ENCODE measurements around the gene VAC14. TPM values are rescaled to one million over a fixed set of nuclear protein-coding genes. Genes with fewer than 3 reads are reported as not detected.
A peak's percentile ranks its signal among the peaks of the same experiment; 100 is the strongest.

The VAC14 gene
- total RNA-seq, 2 donors from 2014 or later: 34.9 to 37.0 TPM

DNA sequence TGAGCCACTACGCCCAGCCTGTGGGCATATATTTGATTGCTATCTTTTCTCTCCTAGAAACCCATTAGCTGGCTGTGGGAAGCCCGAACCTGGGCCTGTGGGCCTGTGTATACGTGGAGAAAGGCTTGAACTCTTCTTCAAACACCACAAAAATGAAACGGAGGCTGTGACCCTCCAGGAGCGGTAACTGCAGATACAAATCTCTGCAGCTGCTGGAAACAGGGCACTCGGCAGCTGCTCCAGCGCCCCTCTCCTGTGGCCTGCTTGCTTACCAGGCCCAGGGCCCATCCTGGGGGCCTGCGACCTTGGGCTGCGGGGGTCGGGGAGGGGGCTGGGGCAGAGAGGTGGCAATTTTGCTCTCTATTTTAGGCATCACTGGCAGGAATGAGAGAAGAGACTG is 87.1 kb downstream of the VAC14 start:
- Histone ChIP-seq H3K4me1 (ENCODE audit: control insufficient read depth in 1 of 2, low read depth in 2 of 2) (peaks cover 13 to 35% of the 10 kb centered on the region in 2 donors), H3K27ac (peak overlapping the region in 1 of 2 donors; percentile 86)
- ATAC-seq (ENCODE audit: insufficient number of reproducible peaks, low FRiP score, low read depth): no peak

DNA sequence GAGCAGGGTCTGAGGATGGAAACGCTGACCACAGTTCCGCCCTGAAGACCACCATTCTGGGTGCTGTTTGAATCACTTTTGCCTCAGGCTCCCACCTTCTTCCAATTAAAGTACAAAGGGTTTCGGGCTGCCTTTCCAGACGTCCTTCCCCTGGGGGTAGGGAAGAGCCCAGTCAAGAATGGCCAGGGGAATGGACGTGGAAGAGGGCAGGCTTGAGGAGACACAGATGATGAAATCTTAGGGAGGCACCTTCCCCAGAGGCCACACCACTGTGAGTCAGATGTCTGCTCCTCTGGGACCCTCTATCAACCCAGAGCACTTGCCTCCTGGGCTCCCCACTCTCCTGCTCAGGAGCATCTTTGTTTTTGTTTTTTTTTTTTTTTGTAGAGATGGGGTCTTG is 87.6 kb downstream of the VAC14 start:
- TF ChIP-seq, protein P1, sequence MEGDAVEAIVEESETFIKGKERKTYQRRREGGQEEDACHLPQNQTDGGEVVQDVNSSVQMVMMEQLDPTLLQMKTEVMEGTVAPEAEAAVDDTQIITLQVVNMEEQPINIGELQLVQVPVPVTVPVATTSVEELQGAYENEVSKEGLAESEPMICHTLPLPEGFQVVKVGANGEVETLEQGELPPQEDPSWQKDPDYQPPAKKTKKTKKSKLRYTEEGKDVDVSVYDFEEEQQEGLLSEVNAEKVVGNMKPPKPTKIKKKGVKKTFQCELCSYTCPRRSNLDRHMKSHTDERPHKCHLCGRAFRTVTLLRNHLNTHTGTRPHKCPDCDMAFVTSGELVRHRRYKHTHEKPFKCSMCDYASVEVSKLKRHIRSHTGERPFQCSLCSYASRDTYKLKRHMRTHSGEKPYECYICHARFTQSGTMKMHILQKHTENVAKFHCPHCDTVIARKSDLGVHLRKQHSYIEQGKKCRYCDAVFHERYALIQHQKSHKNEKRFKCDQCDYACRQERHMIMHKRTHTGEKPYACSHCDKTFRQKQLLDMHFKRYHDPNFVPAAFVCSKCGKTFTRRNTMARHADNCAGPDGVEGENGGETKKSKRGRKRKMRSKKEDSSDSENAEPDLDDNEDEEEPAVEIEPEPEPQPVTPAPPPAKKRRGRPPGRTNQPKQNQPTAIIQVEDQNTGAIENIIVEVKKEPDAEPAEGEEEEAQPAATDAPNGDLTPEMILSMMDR (IDR thresholded peaks at IDR 0.05): no peak
- H3K9me3 ChIP-seq: no peaks in the 10 kb centered on the region
- peaks cover 13 to 35% of the 10 kb centered on the region in 2 donors for H3K4me1 ChIP-seq (ENCODE audit: control insufficient read depth in 1 of 2, low read depth in 2 of 2)
- H3K36me3 ChIP-seq: no peaks in the 10 kb centered on the region
- no peaks in the 10 kb centered on the region for H3K27me3 ChIP-seq (replicated peaks; ENCODE audit: insufficient read depth)
- DNase-seq (ENCODE audit: low spot score) (no peak), ATAC-seq (ENCODE audit: insufficient number of reproducible peaks, low FRiP score, low read depth) (no peak)
- no peak overlapping the region for H3K27ac ChIP-seq
- no peak overlapping the region for H3K4me3 ChIP-seq

More for the DNA sequence above, 87.1 kb downstream of the VAC14 start:
- Histone ChIP-seq H3K4me3 (no peak overlapping the region), H3K9me3 (no peaks in the 10 kb centered on the region), H3K36me3 (no peaks in the 10 kb centered on the region), H3K27me3 (replicated peaks; ENCODE audit: insufficient read depth) (no peaks in the 10 kb centered on the region)
- DNase-seq (ENCODE audit: low spot score): no peak
- TF ChIP-seq, protein P1 (IDR thresholded peaks at IDR 0.05): no peak

- TF ChIP-seq, protein P1 (IDR thresholded peaks at IDR 0.05): no peak
- H3K27ac ChIP-seq: no peak overlapping the region
- H3K36me3 ChIP-seq: no peaks in the 10 kb centered on the region
- H3K4me1 ChIP-seq (ENCODE audit: control insufficient read depth in 1 of 2, low read depth in 2 of 2): peaks cover 13 to 38% of the 10 kb centered on the region in 2 donors
- no peaks in the 10 kb centered on the region for H3K9me3 ChIP-seq
- no peak for DNase-seq (ENCODE audit: low spot score)
- H3K4me3 ChIP-seq: no peak overlapping the region
- ATAC-seq (ENCODE audit: insufficient number of reproducible peaks, low FRiP score, low read depth): no peak
- no peaks in the 10 kb centered on the region for H3K27me3 ChIP-seq (replicated peaks; ENCODE audit: insufficient read depth)
These were observed 88.0 kb downstream of the VAC14 start for GRCh38 chr16:70712942-70713341.

- Histone ChIP-seq H3K9me3 (no peaks in the 10 kb centered on the region), H3K4me1 (ENCODE audit: control insufficient read depth in 1 of 2, low read depth in 2 of 2) (peaks cover 15 to 44% of the 10 kb centered on the region in 2 donors)
These were observed 88.6 kb downstream of the VAC14 start for GRCh38 chr16:70712359-70712758.

GRCh38 chr16:70711211-70712031 is 89.5 kb downstream of the VAC14 start:
- Histone ChIP-seq H3K9me3 (no peaks in the 10 kb centered on the region), H3K4me3 (no peak overlapping the region), H3K27ac (no peak overlapping the region), H3K4me1 (ENCODE audit: control insufficient read depth in 1 of 2, low read depth in 2 of 2) (peaks cover 25 to 49% of the 10 kb centered on the region in 2 donors), H3K27me3 (replicated peaks; ENCODE audit: insufficient read depth) (no peaks in the 10 kb centered on the region), H3K36me3 (no peaks in the 10 kb centered on the region)
- TF ChIP-seq, protein P1 (IDR thresholded peaks at IDR 0.05): no peak
- DNase-seq (ENCODE audit: low spot score) (no peak), ATAC-seq (ENCODE audit: insufficient number of reproducible peaks, low FRiP score, low read depth) (no peak)

More at GRCh38 chr16:70712359-70712758, 88.6 kb downstream of the VAC14 start:
- DNase-seq (ENCODE audit: low spot score) (no peak), ATAC-seq (ENCODE audit: insufficient number of reproducible peaks, low FRiP score, low read depth) (no peak)
- Histone ChIP-seq H3K27me3 (replicated peaks; ENCODE audit: insufficient read depth) (no peaks in the 10 kb centered on the region), H3K36me3 (no peaks in the 10 kb centered on the region), H3K27ac (no peak overlapping the region), H3K4me3 (no peak overlapping the region)
- TF ChIP-seq, protein P1 (IDR thresholded peaks at IDR 0.05): no peak
